ENCODE measurements around the gene MAP2K4. TPM values are rescaled to one million over a fixed set of nuclear protein-coding genes. Genes with fewer than 3 reads are reported as not detected.

The MAP2K4 gene
- 29.6 and 33.1 TPM in 2 replicates for total RNA-seq

DNA sequence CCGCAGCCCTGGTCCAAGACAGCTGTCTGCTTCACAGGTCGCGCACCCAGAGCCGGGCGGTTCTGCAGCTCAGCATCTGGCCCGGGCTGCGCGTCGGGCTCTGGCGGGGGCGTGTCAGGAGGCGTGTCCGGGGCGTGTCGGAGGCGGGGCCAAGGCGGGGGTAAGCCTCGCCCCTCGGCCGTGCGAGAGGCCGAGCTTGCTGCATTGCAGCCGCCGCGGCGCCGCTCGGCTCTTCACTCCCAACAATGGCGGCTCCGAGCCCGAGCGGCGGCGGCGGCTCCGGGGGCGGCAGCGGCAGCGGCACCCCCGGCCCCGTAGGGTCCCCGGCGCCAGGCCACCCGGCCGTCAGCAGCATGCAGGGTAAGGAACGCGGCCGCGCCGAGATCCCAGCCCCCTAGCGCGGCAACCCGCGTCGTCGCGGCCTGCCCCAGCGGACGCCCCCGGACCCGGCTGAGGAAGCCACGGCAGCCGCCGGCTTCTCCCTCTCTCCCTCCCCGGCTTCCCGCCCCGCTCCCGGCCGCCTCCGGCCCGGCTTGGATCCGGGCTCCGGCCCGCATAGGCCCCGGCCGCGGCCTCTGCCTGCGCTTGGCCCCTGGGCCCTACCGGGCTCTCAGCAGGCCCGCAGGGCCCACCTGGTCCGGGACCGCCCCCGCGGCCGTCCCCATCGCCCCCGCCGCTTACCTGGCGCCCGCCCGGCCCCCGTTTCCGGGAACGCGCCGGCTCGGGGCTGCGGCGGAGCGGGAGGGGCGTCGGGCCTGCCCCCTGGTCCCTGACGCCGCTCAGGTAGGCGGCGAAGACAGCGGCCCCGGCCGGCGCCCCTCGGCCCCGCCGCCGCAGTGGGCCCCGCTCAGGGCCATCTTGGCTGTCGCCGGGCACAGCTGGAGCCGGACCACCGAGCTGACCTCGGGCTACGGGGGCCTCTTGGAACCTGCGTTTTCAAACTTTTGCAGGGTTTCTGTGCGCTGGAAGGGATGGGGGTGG, at the start of gene MAP2K4:
Gene MAP2K4, plus strand, starts transcription at position 236 of the 981 bp plus-strand sequence. Its CDS starts 10 bp downstream, at position 246.

DNA sequence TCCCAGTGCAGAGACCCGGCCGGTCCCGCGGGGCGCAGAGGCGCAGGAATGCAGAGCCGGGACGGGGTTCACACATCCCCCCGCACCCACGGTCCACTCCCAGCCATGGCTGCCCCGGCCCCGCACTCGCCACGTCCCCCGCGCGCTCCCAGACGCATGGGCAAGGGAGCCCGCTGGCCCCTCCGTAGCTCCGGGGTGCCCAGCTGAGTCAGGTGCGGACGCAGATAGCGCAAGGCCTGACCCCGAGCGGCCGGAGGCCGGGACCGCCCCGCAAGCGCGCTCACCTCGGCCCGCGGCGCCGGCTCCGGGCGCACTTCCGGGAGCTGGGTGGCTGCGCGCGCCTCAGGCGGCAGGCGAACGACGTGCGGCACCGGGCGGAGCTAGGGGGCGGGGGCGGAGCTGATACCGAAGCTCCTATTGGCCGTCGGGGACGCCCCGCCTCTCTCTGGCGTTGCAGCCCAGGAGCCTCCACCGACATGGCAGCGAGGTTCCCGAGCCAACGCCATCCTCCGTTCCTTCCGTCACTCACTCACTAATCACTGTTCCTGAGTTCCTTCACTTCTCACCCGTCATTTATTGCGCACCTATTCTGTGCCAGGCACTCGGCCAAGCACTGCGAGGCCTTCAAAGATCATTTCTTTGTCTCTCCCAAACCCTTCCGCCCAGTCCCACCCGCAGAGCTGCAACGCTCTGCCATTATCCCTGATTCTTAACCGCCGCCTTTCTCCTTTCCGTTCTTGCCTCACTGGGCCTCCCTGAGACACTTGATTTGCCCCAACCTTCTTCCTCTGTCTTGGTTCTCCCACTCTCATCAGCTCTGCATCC, 23.3 kb upstream of the MAP2K4 start, which contains the start of gene ZNF18:
Gene ZNF18, minus strand, starts transcription at position 329 of the 825 bp plus-strand sequence. CDS start 4,646 bp downstream, outside the sequence.

Other genes starting within 250 kb of the MAP2K4 start
- gene ZNF18, start 23.4 kb upstream of the MAP2K4 start, total RNA-seq: 12.4 and 14.5 TPM in 2 replicates

All from uterine smooth muscle cell (primary cell).